PC-3 (cell line): ENCODE data around the gene FBN3. TPM values are rescaled to one million over a fixed set of nuclear protein-coding genes. Genes with fewer than 3 reads are reported as not detected.
"Not testable (repeated sequence)": the region's sequence is repeated elsewhere in the genome, so short reads cannot be mapped to it uniquely, and the experiment has no call there.

Experiments used
- ATAC-seq: fragments of 200-7000 bp; cut with Tn5 transposase; 2 replicates; pipeline ENCODE4 v1.9.1; 2020; ENCODE audit warnings: mild to moderate bottlenecking, moderate library complexity
- BruUV-seq: library from RNA; stranded (reverse); fragments of 400-500 nt; replicated peaks from 2 replicates; lab custom pipeline; 2021; lab: Mats Ljungman, UMichigan
- CTCF ChIA-PET: fragments of 300-600 bp; sonication (Branson Sonifier 250); formaldehyde crosslinking; loops from one replicate; lab custom pipeline; 2022; ENCODE audit warnings: antibody characterized with exemption; lab: Charles Lee
- POLR2A ChIA-PET: fragments of 300-600 bp; sonication (Branson Sonifier 250); formaldehyde crosslinking; loops from one replicate; lab custom pipeline; 2022; ENCODE audit warnings: antibody characterized with exemption; ENCODE audit not compliant: unreplicated experiment; lab: Charles Lee
- DNase-seq: peaks from one replicate; pipeline ENCODE4 v3.0.0-alpha.2; 2015
- H2AFZ ChIP-seq: fragments of 300-600 bp; sonication (generic); 2 replicates; pipeline ENCODE4 v1.6.0; 2016; ENCODE audit warnings: antibody characterized with exemption, low read length
- H3F3A ChIP-seq: fragments of 300-600 bp; sonication (generic); one replicate; pipeline ENCODE4 v1.6.0; 2017; ENCODE audit warnings: antibody characterized with exemption, low read length, control low read depth, mild to moderate bottlenecking; ENCODE audit not compliant: unreplicated experiment
- H3K27ac ChIP-seq: fragments of 300-600 bp; sonication (generic); 2 replicates; pipeline ENCODE4 v1.5.1; 2016; ENCODE audit warnings: mild to moderate bottlenecking, low read length
- H3K27me3 ChIP-seq: fragments of 300-600 bp; sonication (generic); 2 replicates; pipeline ENCODE4 v1.6.1; 2016; ENCODE audit warnings: low read length, mixed read lengths
- H3K36me3 ChIP-seq: fragments of 300-600 bp; sonication (generic); 2 replicates; pipeline ENCODE4 v1.6.1; 2016; ENCODE audit warnings: low read depth, mixed run types, low read length, mixed read lengths
- H3K4me1 ChIP-seq: fragments of 300-600 bp; sonication (generic); 2 replicates; pipeline ENCODE4 v1.5.1; 2016; ENCODE audit warnings: low read length; ENCODE audit not compliant: insufficient read depth
- H3K4me2 ChIP-seq: fragments of 300-600 bp; sonication (generic); 2 replicates; pipeline ENCODE4 v1.6.0; 2016; ENCODE audit warnings: low read length
- H3K4me3 ChIP-seq: fragments of 300-600 bp; sonication (generic); 2 replicates; pipeline ENCODE4 v1.5.1; 2016; ENCODE audit warnings: mild to moderate bottlenecking, low read length, mixed read lengths
- H3K79me2 ChIP-seq: fragments of 300-600 bp; sonication (generic); 2 replicates; pipeline ENCODE4 v1.6.1; 2017; ENCODE audit warnings: low read length, mixed read lengths
- H3K9ac ChIP-seq: fragments of 300-600 bp; sonication (generic); 2 replicates; pipeline ENCODE4 v1.6.0; 2016; ENCODE audit warnings: mild to moderate bottlenecking, low read length
- H3K9me2 ChIP-seq: fragments of 300-600 bp; sonication (generic); replicated peaks from 2 replicates; pipeline ENCODE4 v1.6.1; 2016; ENCODE audit warnings: mixed run types, low read length, mixed read lengths
- H3K9me3 ChIP-seq: fragments of 300-600 bp; sonication (generic); 2 replicates; pipeline ENCODE4 v1.6.1; 2016; ENCODE audit warnings: low read length, mixed read lengths
- H4K20me1 ChIP-seq: fragments of 300-600 bp; sonication (generic); 2 replicates; pipeline ENCODE4 v1.6.1; 2016; ENCODE audit warnings: low read length, mixed read lengths
- CTCF ChIP-seq: fragments of 300-600 bp; sonication (generic); conservative IDR thresholded peaks from 2 replicates; pipeline ENCODE4 v1.5.1; 2017; ENCODE audit warnings: antibody characterized with exemption, low read depth, mild to moderate bottlenecking, low read length
- EZH2 ChIP-seq: fragments of 300-600 bp; sonication (generic); IDR thresholded peaks from one replicate; pipeline ENCODE4 v1.6.1; 2017; ENCODE audit warnings: antibody characterized with exemption, mild to moderate bottlenecking, low read length; ENCODE audit not compliant: unreplicated experiment
- EZH2phosphoT487 ChIP-seq: fragments of 300-600 bp; sonication (generic); IDR thresholded peaks from 2 replicates; pipeline ENCODE4 v1.6.1; 2018; ENCODE audit warnings: mild to moderate bottlenecking, antibody characterized with exemption, low read length, borderline replicate concordance
- intact Hi-C: fragments of 100-400 bp; cut with micrococcal nuclease; formaldehyde crosslinking; loops from 2 replicates; pipeline ENCODE4 v1.9.0; 2023
- total RNA-seq: library from RNA; depleted of rRNA; stranded (reverse); fragments of >200 nt; gene quantifications from 2 replicates; pipeline ENCODE4 v1.2.3, GENCODE V29; 2014

FBN3 gene
- total RNA-seq, 1 experiment from 2014 or later = under 0.01 TPM

GRCh38 chr19:8028951-8029491 is 120.4 kb downstream of the FBN3 start:
- CTCF ChIA-PET = no interaction called here
- POLR2A ChIA-PET = no interaction called here

GRCh38 chr19:8025316-8025715 is 124.1 kb downstream of the FBN3 start:
- Histone ChIP-seq H3K27ac (no peak overlapping the region), H3K9me3 (no peaks in the 10 kb centered on the region), H4K20me1 (no peaks in the 10 kb centered on the region), H3K4me1 (no peaks in the 10 kb centered on the region), H3K4me3 (no peak overlapping the region), H3K9me2 (no peaks in the 10 kb centered on the region), H3K4me2 (no peak overlapping the region), H3K36me3 (no peaks in the 10 kb centered on the region), H3F3A (no peaks in the 10 kb centered on the region), H2AFZ (no peak overlapping the region), H3K79me2 (no peaks in the 10 kb centered on the region), H3K27me3 (no peaks in the 10 kb centered on the region), H3K9ac (no peak overlapping the region)
- no peak for ATAC-seq
- no peak for DNase-seq
- intact Hi-C loops = no loop called here
- ChIA-PET CTCF (no interaction called here), POLR2A (interaction anchor here (0.6 kb wide), 1 partner anchor 81 kb away, joined by 3 read pairs; no protein-coding TSS in a partner anchor)
- TF ChIP-seq EZH2phosphoT487 (no peak), EZH2 (no peak), CTCF (no peak)
- no TSS peak for BruUV-seq

More at GRCh38 chr19:8028951-8029491, 120.4 kb downstream of the FBN3 start:
- no peaks in the 10 kb centered on the region for H3K9me2 ChIP-seq
- ATAC-seq (no peak), DNase-seq (no peak)
- no peaks in the 10 kb centered on the region for H3K79me2 ChIP-seq
- no peaks in the 10 kb centered on the region for H3F3A ChIP-seq
- no peak overlapping the region for H3K27ac ChIP-seq
- no peak overlapping the region for H3K4me2 ChIP-seq
- intact Hi-C loops = no loop called here
- no peak overlapping the region for H3K4me3 ChIP-seq
- no peak overlapping the region for H3K9ac ChIP-seq
- TF ChIP-seq CTCF (no peak), EZH2phosphoT487 (no peak), EZH2 (no peak)
- H3K27me3 ChIP-seq = no peaks in the 10 kb centered on the region
- H3K9me3 ChIP-seq = no peaks in the 10 kb centered on the region
- H4K20me1 ChIP-seq = no peaks in the 10 kb centered on the region
- H3K36me3 ChIP-seq = no peaks in the 10 kb centered on the region
- no peaks in the 10 kb centered on the region for H3K4me1 ChIP-seq
- H2AFZ ChIP-seq = no peak overlapping the region
- no TSS peak for BruUV-seq

- CTCF ChIA-PET, H3K9me2 ChIP-seq, H2AFZ ChIP-seq, H3F3A ChIP-seq, H4K20me1 ChIP-seq, H3K79me2 ChIP-seq, BruUV-seq, H3K9me3 ChIP-seq, ATAC-seq, H3K27ac ChIP-seq, H3K4me3 ChIP-seq, H3K27me3 ChIP-seq, H3K9ac ChIP-seq, DNase-seq, POLR2A ChIA-PET, intact Hi-C loops, H3K36me3 ChIP-seq, H3K4me1 ChIP-seq, H3K4me2 ChIP-seq: not testable (repeated sequence)
These were observed 125.1 kb downstream of the FBN3 start for GRCh38 chr19:8024256-8024655.
